MM.1S (cell line): Measurements from ENCODE around the gene API5.
A peak's percentile ranks its signal among the peaks of the same experiment; 100 is the strongest.

Source experiments
- DNase-seq: peaks from one replicate; pipeline ENCODE4 v3.0.0-alpha.2; 2015
- H2AFZ ChIP-seq: fragments of 300-600 bp; sonication (generic); 2 replicates; pipeline ENCODE4 v1.6.0; 2016; ENCODE audit warnings: antibody characterized with exemption, low read length
- H3F3A ChIP-seq: fragments of 300-600 bp; sonication (generic); 2 replicates; pipeline ENCODE4 v1.6.1; 2016; ENCODE audit warnings: mild to moderate bottlenecking, antibody characterized with exemption, low read length, moderate library complexity, mixed read lengths; ENCODE audit not compliant: insufficient read depth
- H3K27ac ChIP-seq: fragments of 300-600 bp; sonication (generic); 2 replicates; pipeline ENCODE4 v1.5.1; 2016; ENCODE audit warnings: mild to moderate bottlenecking, low read length
- H3K27me3 ChIP-seq: fragments of 300-600 bp; sonication (generic); replicated peaks from 2 replicates; pipeline ENCODE4 v1.6.0; 2016; ENCODE audit warnings: low read length; ENCODE audit not compliant: insufficient read depth
- H3K36me3 ChIP-seq: fragments of 300-600 bp; sonication (generic); replicated peaks from 2 replicates; pipeline ENCODE4 v1.6.1; 2016; ENCODE audit warnings: mild to moderate bottlenecking, low read length, mixed read lengths; ENCODE audit not compliant: insufficient read depth
- H3K4me1 ChIP-seq: fragments of 300-600 bp; sonication (generic); 2 replicates; pipeline ENCODE4 v1.6.1; 2016; ENCODE audit warnings: low read length, mixed read lengths
- H3K4me2 ChIP-seq: fragments of 300-600 bp; sonication (generic); 2 replicates; pipeline ENCODE4 v1.6.0; 2016; ENCODE audit warnings: low read depth, low read length
- H3K4me3 ChIP-seq: fragments of 300-600 bp; sonication (generic); 2 replicates; pipeline ENCODE4 v1.5.1; 2016; ENCODE audit warnings: low read length, mixed read lengths
- H3K79me2 ChIP-seq: fragments of 300-600 bp; sonication (generic); 2 replicates; pipeline ENCODE4 v1.6.1; 2016; ENCODE audit warnings: mixed run types, low read length, mixed read lengths
- H3K9ac ChIP-seq: fragments of 300-600 bp; sonication (generic); 2 replicates; pipeline ENCODE4 v1.6.1; 2016; ENCODE audit warnings: low read length, mixed read lengths
- H3K9me2 ChIP-seq: fragments of 300-600 bp; sonication (generic); replicated peaks from 2 replicates; pipeline ENCODE4 v1.6.1; 2016; ENCODE audit warnings: mild to moderate bottlenecking, low read length, mixed read lengths; ENCODE audit not compliant: insufficient read depth
- H3K9me3 ChIP-seq: fragments of 300-600 bp; sonication (generic); replicated peaks from 2 replicates; pipeline ENCODE4 v1.6.1; 2016; ENCODE audit warnings: mild to moderate bottlenecking, low read length, mixed read lengths; ENCODE audit not compliant: insufficient read depth
- H4K20me1 ChIP-seq: fragments of 300-600 bp; sonication (generic); 2 replicates; pipeline ENCODE4 v1.6.1; 2016; ENCODE audit warnings: mild to moderate bottlenecking, low read length, moderate library complexity, mixed read lengths; ENCODE audit not compliant: insufficient read depth
- CTCF ChIP-seq: fragments of 300-600 bp; sonication (generic); IDR thresholded peaks from 2 replicates; pipeline ENCODE4 v1.5.1; 2016; ENCODE audit warnings: antibody characterized with exemption, low read length, mixed read lengths
- EZH2 ChIP-seq: fragments of 300-600 bp; sonication (generic); optimal IDR thresholded peaks from 2 replicates; pipeline ENCODE3; 2017; ENCODE audit warnings: low read depth, mild to moderate bottlenecking, antibody characterized with exemption, low read length, mixed read lengths
- EZH2phosphoT487 ChIP-seq: fragments of 300-600 bp; sonication (generic); IDR thresholded peaks from 2 replicates; pipeline ENCODE4 v1.6.1; 2018; ENCODE audit warnings: antibody characterized with exemption, low read length

The API5 gene

DNA sequence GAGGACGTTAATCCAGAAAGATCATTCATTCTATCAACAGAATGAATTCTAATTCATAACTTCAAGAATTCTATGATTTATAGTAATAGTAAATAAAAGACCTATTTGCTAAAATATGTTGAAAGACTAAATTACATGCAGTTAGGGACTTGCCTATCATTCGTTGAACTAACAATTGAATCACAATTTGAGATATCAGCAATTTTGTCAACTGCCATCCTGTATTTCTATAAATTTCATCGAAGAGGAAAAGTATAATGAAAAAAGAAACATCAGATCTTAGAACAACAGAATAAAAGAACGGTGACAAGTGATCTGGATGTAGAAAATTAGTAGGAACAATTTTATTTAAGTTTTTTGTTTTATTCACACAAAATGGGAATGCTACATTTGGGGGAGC, 42.5 kb downstream of the API5 start:
- Histone ChIP-seq H4K20me1 (no peaks in the 10 kb centered on the region), H3K4me1 (no peaks in the 10 kb centered on the region), H3K9me2 (no peaks in the 10 kb centered on the region), H3K36me3 (no peaks in the 10 kb centered on the region), H3K9me3 (no peaks in the 10 kb centered on the region), H3K27me3 (no peaks in the 10 kb centered on the region), H3F3A (peaks cover 5% of the 10 kb centered on the region; the same call in 1 of the 2 replicates), H3K4me2 (no peak overlapping the region), H3K27ac (no peak overlapping the region), H3K4me3 (no peak overlapping the region), H3K9ac (no peak overlapping the region), H2AFZ (no peak overlapping the region), H3K79me2 (peaks cover 5% of the 10 kb centered on the region)
- TF ChIP-seq EZH2phosphoT487, result no peak
- no peak for TF ChIP-seq CTCF
- TF ChIP-seq EZH2, result no peak
- DNase-seq, result no peak

DNA sequence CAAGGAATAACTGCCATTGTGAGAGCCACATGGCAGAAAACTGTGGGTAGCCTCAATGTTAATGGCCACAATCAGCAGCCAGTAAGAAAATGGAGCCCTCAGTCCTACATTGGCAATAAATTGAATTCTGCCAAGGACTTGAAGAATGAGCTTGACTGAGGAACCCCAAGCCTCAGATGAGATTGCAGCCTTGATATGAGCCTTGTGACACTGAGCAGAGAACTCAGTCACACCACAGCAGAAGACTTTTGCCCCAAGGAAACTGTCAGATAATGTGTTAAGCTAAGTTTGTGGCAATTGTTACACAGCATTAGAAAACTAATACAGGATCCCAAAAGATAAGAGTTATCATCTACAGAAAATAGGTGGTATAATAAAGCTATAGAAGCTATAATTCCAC, 44.5 kb downstream of the API5 start:
- Histone ChIP-seq H3F3A (peaks cover 13% of the 10 kb centered on the region), H3K4me2 (no peak overlapping the region), H3K9me3 (no peaks in the 10 kb centered on the region), H4K20me1 (no peaks in the 10 kb centered on the region), H3K9me2 (no peaks in the 10 kb centered on the region), H3K27ac (no peak overlapping the region), H3K36me3 (no peaks in the 10 kb centered on the region), H2AFZ (no peak overlapping the region), H3K27me3 (no peaks in the 10 kb centered on the region), H3K79me2 (peaks cover 25% of the 10 kb centered on the region), H3K4me3 (no peak overlapping the region), H3K9ac (no peak overlapping the region), H3K4me1 (0 out of 2 replicates have a peak, but pooled peaks cover 13% of the 10 kb centered on the region)
- no peak for DNase-seq
- TF ChIP-seq CTCF (no peak), EZH2 (no peak), EZH2phosphoT487 (no peak)

- DNase-seq, result no peak
These were observed 46.5 kb downstream of the API5 start for GRCh38 chr11:43358279-43358800.

More at GRCh38 chr11:43358279-43358800, 46.5 kb downstream of the API5 start:
- Histone ChIP-seq H3K4me1 (0 out of 2 replicates have a peak, but pooled peaks cover 15% of the 10 kb centered on the region), H3K79me2 (peaks cover 45% of the 10 kb centered on the region), H3K4me2 (peak overlapping the region; percentile 42), H3K4me3 (peak overlapping the region; percentile 92), H3K9me3 (no peaks in the 10 kb centered on the region), H4K20me1 (no peaks in the 10 kb centered on the region), H2AFZ (peak overlapping the region; percentile 59), H3K27me3 (no peaks in the 10 kb centered on the region), H3K27ac (peak overlapping the region; percentile 85; the same call in 1 of the 2 replicates), H3K9me2 (no peaks in the 10 kb centered on the region), H3F3A (peaks cover 13% of the 10 kb centered on the region), H3K36me3 (no peaks in the 10 kb centered on the region), H3K9ac (peak overlapping the region; percentile 89; the same call in 1 of the 2 replicates)
- TF ChIP-seq CTCF (no peak), EZH2 (no peak), EZH2phosphoT487 (no peak)
